IMR-90 (cell line): ENCODE results near the gene BCL11B. TPM values are rescaled to one million over a fixed set of nuclear protein-coding genes. Genes with fewer than 3 reads are reported as not detected.

Source experiments
- ATAC-seq: fragments of 200-7000 bp; cut with Tn5 transposase; 2 replicates; pipeline ENCODE4 v1.9.1; 2020; ENCODE audit warnings: low read depth, mild to moderate bottlenecking, moderate library complexity
- BruUV-seq: library from RNA; stranded (reverse); fragments of 400-500 nt; replicated peaks from 2 replicates; lab custom pipeline; 2021; lab: Mats Ljungman, UMichigan
- CTCF ChIA-PET: fragments of 300-600 bp; formaldehyde crosslinking; extraction: SDS; loops from one replicate; lab custom pipeline; 2021; ENCODE audit warnings: antibody characterized with exemption; lab: Yijun Ruan, JAX
- POLR2A ChIA-PET: fragments of 300-600 bp; sonication (Branson Sonifier 250); formaldehyde crosslinking; loops from one replicate; lab custom pipeline; 2022; ENCODE audit warnings: antibody characterized with exemption; ENCODE audit not compliant: unreplicated experiment; lab: Charles Lee
- DNase-seq: peaks from one replicate; pipeline ENCODE4 v3.0.0; 2013
- H2AFZ ChIP-seq: replicated peaks from 2 replicates; pipeline ENCODE3; 2013; ENCODE audit warnings: low read length, mild to moderate bottlenecking; ENCODE audit not compliant: poor library complexity
- H2AK5ac ChIP-seq: 2 replicates; pipeline ENCODE4 v1.6.1; 2013; ENCODE audit warnings: low read depth, low read length, inconsistent platforms
- H2AK9ac ChIP-seq: replicated peaks from 2 replicates; pipeline ENCODE3; 2013; ENCODE audit warnings: mild to moderate bottlenecking, low read depth, low read length, moderate library complexity; ENCODE audit not compliant: poor library complexity
- H2BK120ac ChIP-seq: 2 replicates; pipeline ENCODE4 v1.6.1; 2013; ENCODE audit warnings: low read depth, low read length, inconsistent platforms
- H2BK15ac ChIP-seq: 3 replicates; pipeline ENCODE4 v1.6.1; 2013; ENCODE audit warnings: low read depth, low read length, inconsistent platforms
- H2BK20ac ChIP-seq: 2 replicates; pipeline ENCODE4 v1.6.1; 2013; ENCODE audit warnings: low read depth, mild to moderate bottlenecking, inconsistent platforms, low read length, moderate library complexity
- H2BK5ac ChIP-seq: 2 replicates; pipeline ENCODE4 v1.6.1; 2013; ENCODE audit warnings: mild to moderate bottlenecking, low read depth, low read length, inconsistent platforms; ENCODE audit not compliant: poor library complexity, severe bottlenecking
- H3K14ac ChIP-seq: replicated peaks from 2 replicates; pipeline ENCODE4 v1.6.1; 2013; ENCODE audit warnings: low read depth, low read length, inconsistent platforms
- H3K18ac ChIP-seq: 2 replicates; pipeline ENCODE4 v1.6.1; 2013; ENCODE audit warnings: low read depth, low read length, control low read depth
- H3K23ac ChIP-seq: 2 replicates; pipeline ENCODE4 v1.6.1; 2013; ENCODE audit warnings: low read depth, low read length, inconsistent platforms
- H3K27ac ChIP-seq: 2 replicates; pipeline ENCODE4 v1.5.1; 2013; ENCODE audit warnings: mild to moderate bottlenecking, control low read depth, low read length; ENCODE audit not compliant: insufficient read depth
- H3K27me3 ChIP-seq: 2 replicates; pipeline ENCODE4 v1.6.1; 2013; ENCODE audit warnings: low read length; ENCODE audit not compliant: control insufficient read depth, insufficient read depth
- H3K36me3 ChIP-seq: 2 replicates; pipeline ENCODE4 v1.6.1; 2013; ENCODE audit warnings: low read length, mixed read lengths; ENCODE audit not compliant: control insufficient read depth, insufficient read depth
- H3K4ac ChIP-seq: 2 replicates; pipeline ENCODE4 v1.6.1; 2013; ENCODE audit warnings: low read depth, low read length, inconsistent platforms
- H3K4me1 ChIP-seq: 2 replicates; pipeline ENCODE4 v1.6.1; 2013; ENCODE audit warnings: low read length, mixed read lengths; ENCODE audit not compliant: control insufficient read depth, insufficient read depth
- H3K4me2 ChIP-seq: 2 replicates; pipeline ENCODE4 v1.6.1; 2013; ENCODE audit warnings: low read depth, mild to moderate bottlenecking, control low read depth, low read length, moderate library complexity
- H3K4me3 ChIP-seq: 2 replicates; pipeline ENCODE4 v1.5.1; 2013; ENCODE audit warnings: low read depth, mild to moderate bottlenecking, control low read depth, low read length, moderate library complexity; ENCODE audit not compliant: insufficient read depth
- H3K56ac ChIP-seq: 2 replicates; pipeline ENCODE4 v1.6.1; 2013; ENCODE audit warnings: low read length, inconsistent platforms; ENCODE audit not compliant: insufficient read depth; ENCODE audit errors: extremely low read depth
- H3K79me1 ChIP-seq, 2 experiments: 2 replicates each; pipeline ENCODE4 v1.6.1; 2013; ENCODE audit warnings: low read length in 2 of 2, inconsistent platforms in 1 of 2, low read depth in 1 of 2
- H3K9ac ChIP-seq: 2 replicates; pipeline ENCODE4 v1.6.1; 2013; ENCODE audit warnings: low read depth, low read length, control low read depth
- H3K9me1 ChIP-seq: 2 replicates; pipeline ENCODE4 v1.6.1; 2013; ENCODE audit warnings: low read length, inconsistent platforms; ENCODE audit not compliant: insufficient read depth
- H3K9me3 ChIP-seq: 2 replicates; pipeline ENCODE4 v1.6.1; 2013; ENCODE audit warnings: low read length; ENCODE audit not compliant: control insufficient read depth, insufficient read depth
- H4K20me1 ChIP-seq: 2 replicates; pipeline ENCODE4 v1.6.1; 2013; ENCODE audit warnings: low read length, inconsistent platforms; ENCODE audit not compliant: insufficient read depth
- H4K5ac ChIP-seq: 2 replicates; pipeline ENCODE4 v1.6.1; 2013; ENCODE audit warnings: mild to moderate bottlenecking, low read depth, low read length, control low read depth
- H4K8ac ChIP-seq, 2 experiments: 2 replicates each; pipeline ENCODE4 v1.6.1; 2013; ENCODE audit warnings: low read depth in 2 of 2, low read length in 2 of 2, control low read depth in 1 of 2, inconsistent platforms in 1 of 2
- H4K91ac ChIP-seq: 2 replicates; pipeline ENCODE4 v1.6.1; 2013; ENCODE audit warnings: low read depth, low read length, inconsistent platforms; ENCODE audit not compliant: insufficient read depth
- CEBPB ChIP-seq: IDR thresholded peaks from 2 replicates; pipeline ENCODE4 v1.6.1; 2012; ENCODE audit warnings: low read depth, low read length, improper control_type of control experiment
- ELK1 ChIP-seq: fragments of 150-350 bp; IDR thresholded peaks from 2 replicates; pipeline ENCODE4 v1.6.1; 2016; ENCODE audit warnings: low read depth, mild to moderate bottlenecking, low read length, moderate library complexity, borderline replicate concordance
- RFX5 ChIP-seq: IDR thresholded peaks from 2 replicates; pipeline ENCODE4 v1.8.0; 2012; ENCODE audit warnings: low read depth, mild to moderate bottlenecking, low read length, moderate library complexity
- WGBS, 2 experiments: methylation state at CpG; one replicate each; pipeline versions ENCODE4 v1.1.5 to v1.1.7; 2013; ENCODE audit warnings: missing lambda C conversion rate in 2 of 2; ENCODE audit not compliant: insufficient read length in 1 of 2; ENCODE audit errors: extremely low coverage in 2 of 2; 5-methylcytosine and 5-hydroxymethylcytosine counted together
- dilution Hi-C: fragments of 300-500 bp; cut with HindIII; formaldehyde crosslinking; loops from one replicate; pipeline ENCODE4 v1.14.3; 2018; ENCODE audit warnings: low sequenced_read_pairs; ENCODE audit not compliant: unreplicated experiment
- in situ Hi-C: fragments of 300-500 bp; cut with MboI; formaldehyde crosslinking; loops from 3 replicates; pipeline ENCODE4 v1.14.3; 2019; ENCODE audit warnings: low sequenced_read_pairs, inconsistent platforms, mixed read lengths
- intact Hi-C: fragments of 100-400 bp; cut with micrococcal nuclease; formaldehyde crosslinking; loops from 2 replicates; pipeline ENCODE4 v1.10.0; 2022
- polyA plus RNA-seq, 3 experiments: library from polyadenylated mRNA; depleted of rRNA; stranded (reverse); fragments of >200 nt; gene quantifications; 2 replicates each; pipeline ENCODE4 v1.2.3, GENCODE V29; 2012; ENCODE audit warnings: low replicate concordance in 1 of 3
- total RNA-seq: library from RNA; depleted of rRNA; stranded (reverse); fragments of >200 nt; gene quantifications from 2 replicates; pipeline ENCODE4 v1.2.3, GENCODE V29; 2012

BCL11B gene
- total and polyA plus RNA-seq, 2 of the 4 experiments (the other 2 are of a cell fraction): under 0.01 TPM; not detected in 1

- no peaks in the 10 kb centered on the region for H3K36me3 ChIP-seq
- H3K9me3 ChIP-seq: peaks cover 10% of the 10 kb centered on the region
- no peak overlapping the region for H4K8ac ChIP-seq
- TF ChIP-seq ELK1 (no peak), RFX5 (no peak), CEBPB (no peak)
- DNase-seq: no peak
- H3K18ac ChIP-seq: no peak overlapping the region
- BruUV-seq: no TSS peak
- H3K56ac ChIP-seq: no peak overlapping the region
- CTCF ChIA-PET: no interaction called here
- POLR2A ChIA-PET: no interaction called here
- H3K9me1 ChIP-seq: no peaks in the 10 kb centered on the region
- H3K23ac ChIP-seq: no peak overlapping the region
- no peaks in the 10 kb centered on the region for H3K4me1 ChIP-seq
- H3K27ac ChIP-seq: no peak overlapping the region
- H3K27me3 ChIP-seq: no peaks in the 10 kb centered on the region
- no peaks in the 10 kb centered on the region for H3K79me1 ChIP-seq
- H2BK5ac ChIP-seq: no peak overlapping the region
- dilution Hi-C loops: no loop called here
- WGBS, 2 experiments: no CpG with 5 or more reads among the region's 10 CpGs
- no peak overlapping the region for H2BK15ac ChIP-seq
- no peak overlapping the region for H2AFZ ChIP-seq
- no peak overlapping the region; the same call in 1 of the 2 replicates for H3K4me2 ChIP-seq
- no peak for ATAC-seq
- no peaks in the 10 kb centered on the region for H4K20me1 ChIP-seq
- no peak overlapping the region for H2AK5ac ChIP-seq
- no peak overlapping the region for H2AK9ac ChIP-seq
- in situ Hi-C loops: no loop called here
- no peak overlapping the region for H2BK120ac ChIP-seq
- no peak overlapping the region for H2BK20ac ChIP-seq
- no peak overlapping the region for H3K14ac ChIP-seq
- H3K4ac ChIP-seq: no peak overlapping the region
- intact Hi-C loops: no loop called here
- no peak overlapping the region for H4K5ac ChIP-seq
- H4K91ac ChIP-seq: no peak overlapping the region
- no peak overlapping the region for H3K9ac ChIP-seq
- H3K4me3 ChIP-seq: no peak overlapping the region
Observed at GRCh38 chr14:99191395-99192027, 80.5 kb downstream of the BCL11B start.
